HG03139 (cell line): ENCODE results near the gene RAP1GAP2.

ENCODE experiments used
- ATAC-seq: cut with Tn5 transposase; IDR thresholded peaks from one replicate; pipeline ENCODE4 v1.9.1; 2021; ENCODE audit not compliant: unreplicated experiment

Gene RAP1GAP2

GRCh38 chr17:2939714-2940351 lies 143.6 kb downstream of the RAP1GAP2 start:
- ATAC-seq: no peak

GRCh38 chr17:2940352-2940751 lies 144.1 kb downstream of the RAP1GAP2 start:
- ATAC-seq: no peak

GRCh38 chr17:2943981-2944380 lies 147.7 kb downstream of the RAP1GAP2 start:
- ATAC-seq: no peak

- ATAC-seq: no peak
Measured at GRCh38 chr17:2945299-2945698, 149.1 kb downstream of the RAP1GAP2 start.

GRCh38 chr17:2946144-2946543 lies 149.9 kb downstream of the RAP1GAP2 start:
- no peak for ATAC-seq

GRCh38 chr17:2947588-2947950 lies 151.3 kb downstream of the RAP1GAP2 start:
- ATAC-seq: no peak

GRCh38 chr17:2947996-2948550 lies 151.8 kb downstream of the RAP1GAP2 start:
- ATAC-seq: no peak

- no peak for ATAC-seq
Measured at GRCh38 chr17:2948721-2949468, 152.7 kb downstream of the RAP1GAP2 start.

GRCh38 chr17:2949469-2950044 lies 153.3 kb downstream of the RAP1GAP2 start:
- no peak for ATAC-seq

- no peak for ATAC-seq
Measured at GRCh38 chr17:2950846-2951245, 154.6 kb downstream of the RAP1GAP2 start.

- no peak for ATAC-seq
Measured at GRCh38 chr17:2952174-2952845, 156.1 kb downstream of the RAP1GAP2 start.

GRCh38 chr17:2954898-2955445 lies 158.7 kb downstream of the RAP1GAP2 start:
- ATAC-seq: no peak

GRCh38 chr17:2955931-2956582 lies 159.8 kb downstream of the RAP1GAP2 start:
- no peak for ATAC-seq

- ATAC-seq: no peak
Measured at GRCh38 chr17:2957631-2958286, 161.5 kb downstream of the RAP1GAP2 start.

- no peak for ATAC-seq
Measured at GRCh38 chr17:2958706-2959222, 162.5 kb downstream of the RAP1GAP2 start.

- no peak for ATAC-seq
Measured at GRCh38 chr17:2959371-2960130, 163.3 kb downstream of the RAP1GAP2 start.

- no peak for ATAC-seq
Measured at GRCh38 chr17:2961446-2961845, 165.2 kb downstream of the RAP1GAP2 start.

- ATAC-seq: no peak
Measured at GRCh38 chr17:2962236-2962635, 166.0 kb downstream of the RAP1GAP2 start.

- ATAC-seq: no peak
Measured at GRCh38 chr17:2962729-2963128, 166.5 kb downstream of the RAP1GAP2 start.
